Hematopoietic multipotent progenitor cell treated with erythropoietin and hydrocortisone succinate and interleukin-3 and kit ligand, for 6 days (in vitro differentiated cells): ENCODE data around the gene TMEM11.
"Not testable (repeated sequence)": the region's sequence is repeated elsewhere in the genome, so short reads cannot be mapped to it uniquely, and the experiment has no call there.

ENCODE experiments used
- DNase-seq: peaks from one replicate; pipeline ENCODE4 v3.0.0-alpha.2; 2015

The TMEM11 gene

GRCh38 chr17:21242026-21242697 lies 28.2 kb upstream of the TMEM11 start:
- no peak for DNase-seq

GRCh38 chr17:21241564-21241963 lies 27.6 kb upstream of the TMEM11 start:
- no peak for DNase-seq

- DNase-seq = no peak
These were observed 26.6 kb upstream of the TMEM11 start for GRCh38 chr17:21240369-21241055.

- DNase-seq = peak; percentile 75
These were observed 25.9 kb upstream of the TMEM11 start for GRCh38 chr17:21239680-21240368.

GRCh38 chr17:21235921-21236320 lies 22.0 kb upstream of the TMEM11 start:
- no peak for DNase-seq

- no peak for DNase-seq
These were observed 19.8 kb upstream of the TMEM11 start for GRCh38 chr17:21233581-21234347.

GRCh38 chr17:21232033-21232749 lies 18.2 kb upstream of the TMEM11 start:
- no peak for DNase-seq

- DNase-seq = no peak
These were observed 17.6 kb upstream of the TMEM11 start for GRCh38 chr17:21231533-21231932.

GRCh38 chr17:21228845-21229244 lies 14.9 kb upstream of the TMEM11 start:
- no peak for DNase-seq

- DNase-seq = no peak
These were observed 14.2 kb upstream of the TMEM11 start for GRCh38 chr17:21228111-21228510.

- not testable (repeated sequence) for DNase-seq
These were observed 13.3 kb upstream of the TMEM11 start for GRCh38 chr17:21227277-21227676.

- no peak for DNase-seq
These were observed 9.1 kb upstream of the TMEM11 start for GRCh38 chr17:21223086-21223485.

- DNase-seq = no peak
These were observed 4.9 kb upstream of the TMEM11 start for GRCh38 chr17:21218831-21219380.

GRCh38 chr17:21218101-21218500 lies 4.1 kb upstream of the TMEM11 start:
- DNase-seq = peak; percentile 86

GRCh38 chr17:21217346-21217745 lies 3.4 kb upstream of the TMEM11 start:
- DNase-seq = no peak

- peak; percentile 67 for DNase-seq
These were observed 2.0 kb upstream of the TMEM11 start for GRCh38 chr17:21215935-21216334.

- no peak for DNase-seq
These were observed 998 bp upstream of the TMEM11 start for GRCh38 chr17:21214777-21215541.

GRCh38 chr17:21213638-21214014 lies 335 bp downstream of the TMEM11 start:
- DNase-seq = peak; percentile 54

- DNase-seq = no peak
These were observed 929 bp downstream of the TMEM11 start for GRCh38 chr17:21212826-21213637.

- no peak for DNase-seq
These were observed 2.0 kb downstream of the TMEM11 start for GRCh38 chr17:21211825-21212479.
